ENCODE data around the gene PLIN5.

Gene PLIN5

GRCh38 chr19:4508698-4509097, 26.3 kb downstream of the PLIN5 start:
- TF ChIP-seq CTCF (conservative IDR thresholded peaks at IDR 0.05; ENCODE audit: low read depth, low read length), result no peak
- no peak overlapping the region for H3K9ac ChIP-seq
- H4K20me1 ChIP-seq (ENCODE audit: insufficient read depth), result no peaks in the 10 kb centered on the region
- no peak overlapping the region for H3K4me3 ChIP-seq (IDR thresholded peaks at IDR 0.05; ENCODE audit: insufficient read depth, low read depth, low read length)
- H3K36me3 ChIP-seq (ENCODE audit: insufficient read depth), result no peaks in the 10 kb centered on the region
- peaks cover under 1% of the 10 kb centered on the region; the same call in 1 of the 2 replicates for H3K27me3 ChIP-seq (ENCODE audit: insufficient read depth, low read depth)
- H2AFZ ChIP-seq (ENCODE audit: low read depth), result no peak overlapping the region
- no peak overlapping the region for H3K4me2 ChIP-seq
- no peak overlapping the region for H3K27ac ChIP-seq
- H3K79me2 ChIP-seq (ENCODE audit: insufficient read depth, low read depth), result no peaks in the 10 kb centered on the region
- no peaks in the 10 kb centered on the region for H3K4me1 ChIP-seq (ENCODE audit: low read depth, poor library complexity, severe bottlenecking)

GRCh38 chr19:4507804-4508203, 27.2 kb downstream of the PLIN5 start:
- H3K27me3 ChIP-seq (ENCODE audit: insufficient read depth, low read depth), result no peaks in the 10 kb centered on the region; the same call in 1 of the 2 replicates
- H3K79me2 ChIP-seq (ENCODE audit: insufficient read depth, low read depth), result no peaks in the 10 kb centered on the region
- no peaks in the 10 kb centered on the region for H3K4me1 ChIP-seq (ENCODE audit: low read depth, poor library complexity, severe bottlenecking)
- H3K4me3 ChIP-seq (IDR thresholded peaks at IDR 0.05; ENCODE audit: insufficient read depth, low read depth, low read length), result no peak overlapping the region
- H3K27ac ChIP-seq, result no peak overlapping the region
- no peak overlapping the region for H3K4me2 ChIP-seq
- TF ChIP-seq CTCF (conservative IDR thresholded peaks at IDR 0.05; ENCODE audit: low read depth, low read length), result no peak
- no peaks in the 10 kb centered on the region for H3K36me3 ChIP-seq (ENCODE audit: insufficient read depth)
- no peak overlapping the region for H2AFZ ChIP-seq (ENCODE audit: low read depth)
- H4K20me1 ChIP-seq (ENCODE audit: insufficient read depth), result no peaks in the 10 kb centered on the region
- no peak overlapping the region for H3K9ac ChIP-seq

- Histone ChIP-seq H3K4me3 (IDR thresholded peaks at IDR 0.05; ENCODE audit: insufficient read depth, low read depth, low read length) (no peak overlapping the region), H3K27ac (no peak overlapping the region), H2AFZ (ENCODE audit: low read depth) (no peak overlapping the region), H3K79me2 (ENCODE audit: insufficient read depth, low read depth) (no peaks in the 10 kb centered on the region), H3K4me1 (ENCODE audit: low read depth, poor library complexity, severe bottlenecking) (no peaks in the 10 kb centered on the region), H3K27me3 (ENCODE audit: insufficient read depth, low read depth) (no peaks in the 10 kb centered on the region; the same call in 1 of the 2 replicates), H3K9ac (no peak overlapping the region), H3K36me3 (ENCODE audit: insufficient read depth) (no peaks in the 10 kb centered on the region), H3K4me2 (no peak overlapping the region), H4K20me1 (ENCODE audit: insufficient read depth) (no peaks in the 10 kb centered on the region)
- TF ChIP-seq CTCF (conservative IDR thresholded peaks at IDR 0.05; ENCODE audit: low read depth, low read length), result no peak
Measured at GRCh38 chr19:4507150-4507452, 27.9 kb downstream of the PLIN5 start.

GRCh38 chr19:4506449-4507149, 28.4 kb downstream of the PLIN5 start:
- TF ChIP-seq CTCF (conservative IDR thresholded peaks at IDR 0.05; ENCODE audit: low read depth, low read length), result no peak
- Histone ChIP-seq H3K27ac (no peak overlapping the region), H3K79me2 (ENCODE audit: insufficient read depth, low read depth) (no peaks in the 10 kb centered on the region), H3K4me3 (IDR thresholded peaks at IDR 0.05; ENCODE audit: insufficient read depth, low read depth, low read length) (no peak overlapping the region), H3K4me1 (ENCODE audit: low read depth, poor library complexity, severe bottlenecking) (no peaks in the 10 kb centered on the region), H3K36me3 (ENCODE audit: insufficient read depth) (no peaks in the 10 kb centered on the region), H3K4me2 (no peak overlapping the region), H2AFZ (ENCODE audit: low read depth) (no peak overlapping the region), H4K20me1 (ENCODE audit: insufficient read depth) (no peaks in the 10 kb centered on the region), H3K27me3 (ENCODE audit: insufficient read depth, low read depth) (no peaks in the 10 kb centered on the region; the same call in 1 of the 2 replicates), H3K9ac (no peak overlapping the region)
